Mesothelial cell of epicardium (in vitro differentiated cells): ENCODE results near the gene GALNT6. TPM values are rescaled to one million over a fixed set of nuclear protein-coding genes. Genes with fewer than 3 reads are reported as not detected.

Source experiments
- DNase-seq, 2 experiments: peaks; one replicate each; pipeline ENCODE4 v3.0.0; 2021; ENCODE audit warnings: low spot score in 2 of 2; ENCODE audit not compliant: unreplicated experiment in 2 of 2
- H3K27ac Mint-ChIP-seq: 2 replicates; pipeline ENCODE4 v1.8.0; 2021; ENCODE audit warnings: mixed read lengths
- H3K27me3 Mint-ChIP-seq: 2 replicates; pipeline ENCODE4 v1.8.0; 2021; ENCODE audit warnings: low read depth, mixed read lengths
- H3K36me3 Mint-ChIP-seq: 2 replicates; pipeline ENCODE4 v1.8.0; 2021; ENCODE audit warnings: mixed read lengths
- H3K4me1 Mint-ChIP-seq: 2 replicates; pipeline ENCODE4 v1.8.0; 2021; ENCODE audit warnings: mixed read lengths
- H3K4me3 Mint-ChIP-seq: 2 replicates; pipeline ENCODE4 v1.8.0; 2021; ENCODE audit warnings: mild to moderate bottlenecking, moderate library complexity, mixed read lengths
- H3K9me3 Mint-ChIP-seq: 2 replicates; pipeline ENCODE4 v1.8.0; 2021; ENCODE audit warnings: mixed read lengths
- total RNA-seq: library from RNA; stranded (reverse); gene quantifications from 3 replicates; pipeline ENCODE4 v1.2.1, GENCODE V29; 2021
- TF ChIP-seq, protein P1 (sequence below): fragments of 200-600 bp; sonication (generic); IDR thresholded peaks from one replicate; pipeline ENCODE4 v1.5.0; 2021; ENCODE audit warnings: antibody characterized with exemption; ENCODE audit not compliant: unreplicated experiment

Gene GALNT6
- total RNA-seq, 1 donor from 2014 or later: 12.8 TPM

DNA sequence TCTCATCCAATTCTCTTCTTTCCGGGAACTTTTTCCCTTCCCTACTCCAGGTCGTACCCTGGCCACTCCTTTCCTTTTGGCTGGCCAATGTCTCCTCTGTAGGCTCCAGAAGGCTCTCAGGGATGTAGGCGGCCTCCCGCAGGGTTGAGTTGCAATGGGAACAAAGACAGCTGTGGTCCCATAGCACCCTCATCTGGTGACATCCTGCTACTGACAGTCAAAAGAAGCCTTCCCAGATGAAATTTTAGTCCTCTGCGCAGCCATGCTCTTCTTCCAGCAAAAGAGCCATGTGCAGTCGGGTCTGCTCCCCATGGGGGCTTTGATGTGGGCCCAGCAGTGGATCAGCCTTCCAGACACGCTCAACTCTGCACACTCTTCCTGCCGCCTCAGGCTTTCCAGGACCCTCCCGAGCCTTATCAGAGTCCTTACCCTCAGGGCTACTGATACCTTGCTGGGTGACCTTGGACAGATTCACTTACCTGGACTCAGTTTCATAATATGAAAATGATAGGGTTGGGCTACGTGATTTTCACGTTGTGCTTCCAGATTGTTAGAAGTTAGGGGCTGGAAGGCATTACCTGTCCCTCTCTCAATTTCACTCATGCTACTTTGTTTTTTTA, 39.2 kb downstream of the GALNT6 start:
- Mint-ChIP-seq H3K27ac (no peak overlapping the region), H3K27me3 (no peaks in the 10 kb centered on the region), H3K9me3 (no peaks in the 10 kb centered on the region), H3K4me3 (no peak overlapping the region), H3K4me1 (peaks cover 3% of the 10 kb centered on the region), H3K36me3 (peaks cover under 1% of the 10 kb centered on the region)
- peak in 1 of 2 experiments; percentile 54 for DNase-seq
- TF ChIP-seq, protein P1, sequence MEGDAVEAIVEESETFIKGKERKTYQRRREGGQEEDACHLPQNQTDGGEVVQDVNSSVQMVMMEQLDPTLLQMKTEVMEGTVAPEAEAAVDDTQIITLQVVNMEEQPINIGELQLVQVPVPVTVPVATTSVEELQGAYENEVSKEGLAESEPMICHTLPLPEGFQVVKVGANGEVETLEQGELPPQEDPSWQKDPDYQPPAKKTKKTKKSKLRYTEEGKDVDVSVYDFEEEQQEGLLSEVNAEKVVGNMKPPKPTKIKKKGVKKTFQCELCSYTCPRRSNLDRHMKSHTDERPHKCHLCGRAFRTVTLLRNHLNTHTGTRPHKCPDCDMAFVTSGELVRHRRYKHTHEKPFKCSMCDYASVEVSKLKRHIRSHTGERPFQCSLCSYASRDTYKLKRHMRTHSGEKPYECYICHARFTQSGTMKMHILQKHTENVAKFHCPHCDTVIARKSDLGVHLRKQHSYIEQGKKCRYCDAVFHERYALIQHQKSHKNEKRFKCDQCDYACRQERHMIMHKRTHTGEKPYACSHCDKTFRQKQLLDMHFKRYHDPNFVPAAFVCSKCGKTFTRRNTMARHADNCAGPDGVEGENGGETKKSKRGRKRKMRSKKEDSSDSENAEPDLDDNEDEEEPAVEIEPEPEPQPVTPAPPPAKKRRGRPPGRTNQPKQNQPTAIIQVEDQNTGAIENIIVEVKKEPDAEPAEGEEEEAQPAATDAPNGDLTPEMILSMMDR: peak; percentile 57

DNA sequence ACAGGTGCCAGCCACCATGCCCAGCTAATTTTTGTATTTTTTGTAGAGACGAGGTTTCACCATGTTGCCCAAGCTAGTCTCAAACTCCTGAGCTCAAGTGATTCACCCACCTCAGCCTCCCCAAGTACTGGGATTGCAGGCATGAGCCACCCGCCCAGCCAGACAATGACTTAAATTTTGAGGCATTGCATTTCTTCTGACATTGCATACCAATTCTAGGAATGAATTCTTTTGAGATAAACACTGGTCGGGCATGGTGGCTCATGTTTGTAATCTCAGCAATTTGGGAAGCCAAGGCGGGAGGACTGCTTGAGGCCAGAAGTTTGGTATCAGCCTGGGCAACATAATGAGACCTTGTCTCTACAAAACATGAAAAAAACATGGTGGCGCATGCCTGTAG, 42.2 kb downstream of the GALNT6 start:
- DNase-seq: no peak
- Mint-ChIP-seq H3K27me3 (no peaks in the 10 kb centered on the region), H3K4me1 (peaks cover 23% of the 10 kb centered on the region), H3K4me3 (no peak overlapping the region), H3K9me3 (no peaks in the 10 kb centered on the region), H3K36me3 (no peaks in the 10 kb centered on the region), H3K27ac (no peak overlapping the region)
- TF ChIP-seq, protein P1: no peak

DNA sequence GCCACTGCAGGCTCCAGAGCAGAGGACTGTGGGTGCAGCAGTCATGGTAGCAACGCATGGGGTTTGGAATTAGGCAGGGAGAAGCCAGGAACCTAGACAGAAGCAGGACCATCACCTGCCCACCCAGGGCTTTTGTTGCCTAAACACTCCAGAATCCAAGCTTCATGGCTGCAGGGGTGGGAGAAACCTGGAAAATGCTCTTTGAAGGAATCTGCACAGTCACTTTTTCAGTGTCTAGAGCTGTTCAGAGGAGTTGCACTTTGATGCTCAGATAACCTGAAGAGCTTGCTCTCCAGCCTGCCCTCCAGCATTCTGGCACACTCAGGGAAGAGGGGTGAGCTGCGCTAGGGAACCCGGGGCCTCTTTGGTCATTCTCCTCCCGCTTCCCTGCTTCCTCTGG, 43.1 kb downstream of the GALNT6 start:
- H3K4me1 Mint-ChIP-seq: peaks cover 23% of the 10 kb centered on the region
- DNase-seq: no peak
- no peaks in the 10 kb centered on the region for H3K27me3 Mint-ChIP-seq
- H3K27ac Mint-ChIP-seq: no peak overlapping the region
- TF ChIP-seq, protein P1: no peak
- no peak overlapping the region for H3K4me3 Mint-ChIP-seq
- H3K36me3 Mint-ChIP-seq: no peaks in the 10 kb centered on the region
- H3K9me3 Mint-ChIP-seq: no peaks in the 10 kb centered on the region

DNA sequence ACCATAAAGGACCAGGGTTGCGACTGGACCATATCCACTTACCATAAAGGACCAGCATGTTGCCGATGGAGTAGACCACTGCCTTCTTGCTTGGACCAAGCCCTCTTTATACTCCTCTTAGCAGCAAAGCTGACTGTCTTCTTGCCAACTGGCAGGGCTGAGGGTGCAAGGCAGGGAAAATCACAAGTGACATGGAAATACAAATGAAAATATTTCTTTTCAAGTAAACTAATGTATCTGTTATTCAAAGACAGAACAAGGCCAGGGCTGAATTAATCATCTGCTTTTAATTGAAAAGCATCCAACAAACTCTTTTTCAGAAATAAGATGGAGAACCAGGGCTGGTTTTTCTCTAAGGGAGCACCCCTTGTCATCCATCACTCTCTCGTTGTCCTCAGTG, 44.6 kb downstream of the GALNT6 start, which contains the start of gene CELA1:
Gene CELA1 (minus strand): TSS at position 99 of the 400 bp plus-strand sequence. CDS start 41 bp downstream, at position 58.
- Mint-ChIP-seq H3K27me3 (no peaks in the 10 kb centered on the region), H3K9me3 (no peaks in the 10 kb centered on the region), H3K4me3 (no peak within 1 kb of the TSS), H3K4me1 (peaks cover 23% of the 10 kb centered on the region), H3K27ac (peak within 1 kb of the TSS; percentile 72), H3K36me3 (no peaks in the 10 kb centered on the region)
- DNase-seq: no peak
- TF ChIP-seq, protein P1: no peak

DNA sequence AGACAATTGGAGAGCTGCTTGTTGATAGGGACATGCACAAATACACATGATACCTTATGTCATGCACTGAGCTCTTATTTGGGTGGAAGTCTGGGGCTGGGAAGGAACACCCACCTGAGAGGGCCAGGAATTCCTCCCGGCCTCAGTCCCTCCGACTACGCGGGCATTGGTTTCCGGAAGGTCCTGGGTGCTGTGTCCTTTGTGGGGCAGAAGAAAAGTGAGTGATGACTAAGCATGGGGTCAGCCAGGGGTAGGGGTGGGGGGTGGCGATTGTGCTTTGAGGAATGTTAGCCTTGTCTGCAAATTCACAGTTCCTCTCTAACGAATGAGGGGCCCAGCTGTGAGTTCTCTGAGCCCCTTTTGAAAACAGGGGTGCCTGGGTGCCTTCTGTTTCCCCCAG, 45.5 kb downstream of the GALNT6 start:
- H3K4me3 Mint-ChIP-seq: no peak overlapping the region
- no peaks in the 10 kb centered on the region for H3K27me3 Mint-ChIP-seq
- TF ChIP-seq, protein P1: no peak
- peaks cover 27% of the 10 kb centered on the region for H3K4me1 Mint-ChIP-seq
- H3K9me3 Mint-ChIP-seq: no peaks in the 10 kb centered on the region
- H3K36me3 Mint-ChIP-seq: no peaks in the 10 kb centered on the region
- peak overlapping the region; percentile 72 for H3K27ac Mint-ChIP-seq
- DNase-seq: no peak
